ENCODE measurements around the gene SSB.
"Not testable (repeated sequence)": the region's sequence is repeated elsewhere in the genome, so short reads cannot be mapped to it uniquely, and the experiment has no call there.

GRCh38 chr2:169841625-169842024 lies 43.0 kb downstream of the SSB start:
- TF ChIP-seq CTCF (IDR thresholded peaks at IDR 0.05); EZH2 (IDR thresholded peaks at IDR 0.05; ENCODE audit: borderline replicate concordance, insufficient read depth, low read depth, low read length, poor library complexity, severe bottlenecking): not testable (repeated sequence)

All from B cell (primary cell).